Measurements from ENCODE around the gene ENPEP.
"Not testable (repeated sequence)": the region's sequence is repeated elsewhere in the genome, so short reads cannot be mapped to it uniquely, and the experiment has no call there.

The ENPEP gene

DNA sequence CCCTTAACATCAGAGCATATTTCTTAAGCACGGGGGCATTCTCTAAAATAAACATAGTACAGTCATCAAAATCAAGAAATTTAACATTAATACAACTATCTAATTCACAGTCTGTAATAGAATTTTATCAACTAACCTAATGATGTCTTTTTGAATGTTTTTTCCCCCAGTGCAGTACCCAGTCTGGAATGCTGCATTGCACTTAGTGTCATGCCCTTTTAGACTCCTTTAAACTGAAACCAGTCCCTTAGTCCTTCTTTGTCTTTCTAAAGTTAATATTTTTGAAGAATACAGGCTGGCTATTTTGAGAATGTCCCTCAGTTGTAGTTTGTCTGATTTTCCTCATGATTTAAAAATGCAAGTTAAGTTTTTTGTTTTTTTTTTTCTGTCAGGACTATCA is 9.5 kb downstream of the ENPEP start:
- no peak for DNase-seq (ENCODE audit: low spot score)

DNA sequence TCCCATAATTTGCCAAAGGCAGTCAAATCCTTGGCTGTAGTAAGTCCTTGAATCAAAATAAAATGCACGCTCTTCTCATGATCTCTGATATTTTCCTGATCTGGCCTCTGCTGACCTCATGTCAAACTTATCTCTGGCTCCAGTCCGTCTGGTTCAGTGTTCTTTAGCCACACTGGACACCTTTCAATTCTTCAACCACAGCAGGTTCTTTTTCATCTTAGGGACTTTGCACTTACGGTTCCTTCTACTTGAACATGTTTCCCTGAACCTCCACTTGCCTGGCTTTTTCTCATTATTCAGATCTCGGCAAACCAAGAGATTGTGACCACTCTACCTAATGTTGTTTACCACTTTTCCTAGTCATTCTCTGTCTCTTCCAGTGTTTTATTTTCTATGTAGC is 10.3 kb downstream of the ENPEP start:
- DNase-seq (ENCODE audit: low spot score), result no peak

DNA sequence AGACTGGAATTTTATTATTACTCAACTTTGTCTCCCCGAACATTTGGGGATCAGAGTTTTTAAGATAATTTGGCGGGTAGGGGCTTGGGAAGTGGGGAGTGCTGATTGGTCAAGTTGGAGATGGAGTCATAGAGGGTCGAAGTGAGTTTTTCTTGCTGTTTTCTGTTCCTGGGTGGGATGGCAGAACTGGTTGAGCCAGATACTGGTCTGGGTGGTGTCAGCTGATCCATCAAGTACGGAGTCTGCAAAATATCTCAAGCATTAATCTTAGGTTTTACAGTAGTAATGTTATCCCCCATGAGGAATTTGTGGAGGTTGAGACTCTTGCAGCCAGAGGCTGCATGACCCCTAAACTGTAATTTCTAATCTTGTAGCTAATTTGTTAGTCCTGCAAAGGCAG is 10.9 kb downstream of the ENPEP start:
- DNase-seq (ENCODE audit: low spot score), result not testable (repeated sequence)

DNA sequence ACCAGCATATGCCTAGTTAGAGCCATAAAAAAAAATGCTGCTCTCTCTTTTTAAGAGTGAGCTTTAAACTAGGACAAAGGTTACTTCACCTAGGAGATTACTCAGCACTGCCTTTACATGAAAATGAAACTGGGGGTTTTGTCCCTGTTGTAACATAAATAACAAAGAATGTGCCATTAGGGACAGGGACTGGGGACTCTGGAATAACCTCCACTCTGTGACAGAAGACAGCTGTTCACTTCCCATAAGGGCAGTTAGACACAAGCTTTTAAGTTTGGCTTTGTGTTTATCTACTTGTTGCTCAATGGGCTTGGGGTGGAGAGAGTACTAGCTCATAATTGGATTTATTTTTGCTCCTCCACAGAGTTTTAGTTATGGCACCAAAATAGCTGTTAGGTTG is 11.9 kb downstream of the ENPEP start:
- no peak for DNase-seq (ENCODE audit: low spot score)

DNA sequence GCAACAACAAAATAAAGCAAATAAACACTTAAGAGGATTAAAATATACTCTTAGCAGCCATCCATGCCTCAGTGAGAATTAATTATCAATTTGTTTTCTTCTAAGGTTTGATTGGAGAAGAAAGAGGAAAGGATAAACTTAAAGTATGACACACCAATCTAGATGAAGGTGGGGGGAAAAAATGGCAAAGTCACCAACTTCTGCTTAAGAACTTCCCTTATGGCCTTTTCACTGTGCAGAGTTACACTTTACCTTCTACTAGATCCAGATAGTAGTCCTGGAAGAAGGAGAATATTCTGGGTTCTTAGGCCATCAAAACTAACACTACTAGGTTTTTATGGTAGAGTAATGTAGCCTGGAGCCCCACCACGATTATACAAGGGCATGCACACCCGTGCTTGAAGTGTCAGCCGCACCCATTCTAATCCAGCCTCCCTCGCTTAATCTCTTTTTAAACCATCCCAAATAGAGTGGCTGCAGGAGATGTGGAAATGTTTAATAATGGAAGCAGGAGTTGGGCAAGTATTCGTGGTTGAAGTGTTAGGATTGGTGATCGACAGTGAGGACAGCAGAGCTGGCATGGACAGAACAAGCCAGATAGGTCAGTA is 14.1 kb downstream of the ENPEP start:
- DNase-seq (ENCODE audit: low spot score), result no peak

DNA sequence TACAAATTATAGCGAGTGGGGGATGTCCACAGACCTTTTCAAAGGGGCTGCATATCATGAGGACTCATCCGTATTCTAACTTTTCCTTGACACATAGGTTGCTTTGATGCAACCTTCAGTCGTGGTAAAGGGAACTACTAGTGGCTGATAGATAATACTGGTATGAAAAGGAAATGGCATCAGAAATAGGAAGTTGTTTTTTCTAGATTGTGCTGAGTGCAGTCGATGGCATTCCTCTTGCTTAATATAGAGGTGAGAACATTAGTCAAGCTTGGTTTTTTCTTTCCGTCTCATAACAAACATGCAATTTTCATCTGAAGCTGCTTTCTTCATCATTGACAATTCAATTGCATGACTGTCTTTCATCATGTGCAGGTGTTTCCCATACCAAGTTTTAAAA is 16.6 kb downstream of the ENPEP start:
- no peak for DNase-seq (ENCODE audit: low spot score)

DNA sequence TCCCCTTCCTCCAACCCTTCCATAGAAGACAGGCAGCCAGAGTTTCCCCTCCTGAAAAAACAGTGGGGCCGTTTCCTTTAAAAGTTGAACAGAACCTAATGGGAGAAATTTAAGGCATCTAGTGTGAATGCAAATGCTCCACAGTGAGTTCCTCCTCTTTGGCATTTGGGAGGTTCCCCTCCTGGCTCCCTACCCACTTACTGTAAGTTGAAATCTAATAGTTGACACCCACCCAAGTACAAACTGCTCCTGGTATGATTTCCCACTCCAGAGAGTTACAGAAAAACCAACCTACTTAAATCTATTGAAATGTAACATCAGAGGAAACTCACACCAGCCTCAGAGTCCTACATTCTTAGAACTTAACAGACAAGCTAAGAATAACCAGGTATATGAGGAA is 17.6 kb downstream of the ENPEP start:
- peak; percentile 68 for DNase-seq (ENCODE audit: low spot score)

DNA sequence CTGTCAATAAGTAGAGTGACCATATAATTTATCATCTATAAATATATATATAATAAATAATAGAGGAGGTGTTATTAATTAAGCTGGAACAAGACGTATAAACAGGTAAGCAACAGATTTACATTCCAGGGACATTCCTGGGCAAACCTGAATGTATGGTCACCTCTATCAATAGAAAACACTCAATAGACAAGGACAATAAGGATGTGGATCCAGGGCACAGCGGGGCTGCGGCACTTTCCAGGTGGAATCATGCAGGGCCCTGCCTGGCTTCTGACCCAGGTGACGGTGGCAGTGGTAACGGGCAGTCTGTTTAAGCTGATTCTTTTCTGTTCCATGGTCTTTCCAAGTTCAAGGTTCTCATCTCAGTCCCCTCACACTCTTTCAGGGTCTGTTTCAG is 22.5 kb downstream of the ENPEP start:
- DNase-seq (ENCODE audit: low spot score), result no peak

DNA sequence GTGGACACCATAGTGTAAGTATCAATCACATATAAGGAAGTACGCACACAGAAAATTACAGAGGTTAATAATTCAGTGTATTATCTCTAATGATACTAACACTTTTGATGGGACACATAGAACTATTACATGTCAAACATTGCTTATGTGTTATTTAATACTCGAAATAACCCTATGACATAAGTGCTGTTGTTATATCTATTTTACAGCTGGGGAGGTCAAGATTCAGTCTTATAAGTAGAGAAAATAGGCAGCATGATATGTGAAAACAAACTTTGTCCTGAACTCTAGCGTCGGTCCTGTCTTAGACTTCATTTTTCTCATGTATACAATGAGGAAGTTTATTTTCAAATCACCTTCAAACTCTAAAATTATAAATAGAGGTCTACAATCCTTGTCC is 23.2 kb downstream of the ENPEP start:
- DNase-seq (ENCODE audit: low spot score), result no peak

DNA sequence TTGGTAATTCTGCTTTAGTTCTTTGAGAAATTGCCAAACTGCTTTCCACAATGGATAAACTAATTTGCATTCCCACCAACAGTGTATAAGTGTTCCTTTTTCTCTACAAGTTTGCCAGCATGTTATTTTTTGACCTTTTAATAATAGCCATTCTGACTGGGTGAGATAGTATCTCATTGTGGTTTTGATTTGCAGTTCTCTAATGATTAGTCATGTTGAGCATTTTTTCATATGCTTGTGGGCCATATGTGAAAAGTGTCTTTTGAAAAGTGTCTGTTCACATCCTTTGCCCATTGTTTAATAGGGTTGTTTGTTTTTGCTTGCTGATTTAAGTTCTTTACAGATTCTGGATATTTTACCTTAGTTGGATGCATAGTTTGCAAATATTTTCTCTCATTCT is 25.9 kb downstream of the ENPEP start:
- no peak for DNase-seq (ENCODE audit: low spot score)

DNA sequence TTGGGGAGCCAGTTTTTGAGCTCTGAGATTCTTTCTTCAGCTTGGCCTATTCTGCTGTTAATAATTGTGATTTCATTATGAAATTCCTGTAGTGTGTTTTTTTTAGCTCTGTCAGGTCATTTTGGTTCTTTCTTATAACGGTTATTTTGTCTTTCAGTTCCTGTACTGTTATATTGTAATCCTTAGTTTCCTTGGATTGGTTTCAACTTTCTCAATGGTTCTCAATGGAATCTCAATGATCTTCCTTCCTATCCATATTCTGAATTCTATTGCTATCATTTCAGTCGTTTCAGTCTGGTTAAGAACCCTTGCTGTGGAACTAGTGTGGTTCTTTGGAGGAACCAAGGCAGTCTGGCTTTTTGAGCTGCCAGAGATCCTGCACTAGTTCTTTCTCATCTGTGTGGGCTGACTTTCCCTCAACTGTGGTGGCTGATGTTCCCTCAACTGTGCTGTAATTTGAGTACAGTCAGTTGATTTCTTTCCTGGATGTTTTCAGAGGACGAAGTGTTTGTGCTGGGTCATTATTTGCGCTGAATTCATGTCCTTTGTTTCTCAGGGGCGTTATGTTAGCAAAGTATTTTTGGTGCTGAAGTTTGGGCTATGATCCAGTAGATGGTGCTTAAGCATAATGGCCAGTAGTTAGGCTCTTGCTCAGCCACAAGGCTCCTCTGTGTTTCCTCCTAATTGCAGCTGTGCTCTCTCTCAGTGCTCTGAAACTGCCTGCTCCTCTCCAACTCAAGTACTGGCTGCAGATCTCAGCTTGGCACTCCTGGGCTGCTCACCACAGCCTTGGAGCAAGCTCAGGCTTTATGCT is 27.5 kb downstream of the ENPEP start:
- no peak for DNase-seq (ENCODE audit: low spot score)

DNA sequence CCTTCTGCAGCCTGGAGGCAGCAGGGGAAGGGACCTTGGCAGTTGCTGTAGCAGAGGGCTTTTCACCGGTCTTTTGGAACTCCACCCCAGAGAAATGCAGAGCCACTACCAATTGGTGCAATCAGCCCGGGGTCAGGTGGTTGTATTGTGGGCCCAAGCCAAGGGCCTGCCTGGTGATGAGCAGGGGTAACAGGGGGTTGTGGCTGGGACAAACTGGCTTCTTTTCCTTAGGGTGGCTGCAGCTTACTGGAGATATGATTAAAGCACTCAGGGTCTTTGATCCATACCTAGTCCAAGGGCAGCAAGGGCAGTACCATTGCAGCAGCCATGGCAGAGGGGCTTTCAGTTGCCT is 28.1 kb downstream of the ENPEP start:
- DNase-seq (ENCODE audit: low spot score), result no peak

DNA sequence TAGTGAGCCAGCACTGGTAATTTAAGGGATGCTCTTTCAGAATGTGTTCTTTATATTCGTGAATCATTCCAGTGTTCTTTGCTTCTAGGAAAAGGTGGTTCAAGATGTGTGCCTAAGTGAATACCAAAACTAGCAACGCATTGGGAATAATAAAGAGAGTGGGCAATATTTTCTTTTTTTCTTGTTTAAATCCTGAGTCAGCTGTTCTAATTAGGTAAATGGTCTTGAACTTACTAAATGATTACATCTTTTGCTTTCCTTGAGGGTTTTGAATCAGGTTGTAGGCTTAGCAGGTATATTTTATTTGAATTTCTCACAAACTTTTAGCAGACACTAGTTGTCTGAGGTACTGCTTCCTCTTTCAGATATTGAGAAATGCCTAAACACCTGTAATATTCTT is 29.5 kb downstream of the ENPEP start:
- DNase-seq (ENCODE audit: low spot score), result no peak

DNA sequence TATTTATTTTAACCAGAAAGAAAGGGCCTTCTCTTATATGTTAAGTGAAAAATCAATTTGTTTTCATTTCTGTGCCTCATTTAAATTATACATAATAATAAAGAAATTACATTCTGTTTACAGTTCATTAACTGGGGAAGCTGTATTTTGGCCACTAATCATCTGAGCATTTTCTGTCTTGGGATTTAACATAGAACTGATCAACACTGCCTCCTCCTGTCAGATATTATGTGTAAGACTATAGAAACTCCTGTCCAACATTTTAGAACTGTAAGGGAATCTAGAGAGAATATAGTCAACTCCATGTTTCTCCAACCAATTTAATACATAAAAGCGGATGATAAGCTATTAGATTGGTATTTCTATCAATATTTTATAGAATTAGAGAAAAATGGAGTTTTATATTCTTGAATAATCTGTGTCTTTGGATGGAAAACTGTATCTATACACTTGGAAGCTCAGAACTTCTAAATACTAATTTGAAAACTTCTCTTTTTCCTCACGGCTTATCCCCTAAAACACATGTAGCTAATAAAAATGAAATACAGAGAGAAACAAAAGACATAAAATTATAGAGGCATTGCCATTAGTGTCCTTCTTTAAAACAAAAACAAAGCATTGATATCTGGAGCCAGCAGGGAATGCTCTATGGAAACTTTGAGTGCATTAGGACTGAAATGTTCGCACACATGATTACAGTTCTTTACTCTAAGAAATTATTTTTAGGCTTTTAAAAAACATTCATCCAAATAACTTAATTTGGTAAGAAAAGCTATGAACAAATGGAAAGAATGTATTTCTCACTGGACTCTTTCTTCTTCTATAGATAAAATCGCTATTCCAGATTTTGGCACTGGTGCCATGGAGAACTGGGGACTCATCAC is 33.1 kb downstream of the ENPEP start:
- no peak for DNase-seq (ENCODE audit: low spot score)

DNA sequence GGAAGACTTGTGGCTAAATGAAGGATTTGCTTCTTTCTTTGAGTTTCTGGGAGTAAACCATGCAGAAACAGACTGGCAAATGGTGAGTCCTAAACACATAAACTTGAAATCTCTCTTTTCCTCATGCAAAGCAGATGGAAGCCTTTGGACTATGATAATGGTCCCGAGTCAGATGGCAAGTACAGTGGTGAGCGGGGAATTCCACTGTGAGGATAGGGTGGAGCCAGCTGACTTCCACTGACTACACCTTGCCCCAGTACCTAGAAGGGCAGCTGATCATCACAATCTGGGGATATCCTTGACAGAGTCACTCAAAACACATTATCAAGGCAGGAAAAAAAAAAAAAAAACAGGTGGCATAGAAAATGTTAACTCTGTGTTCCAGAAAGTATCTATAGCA is 34.3 kb downstream of the ENPEP start:
- DNase-seq (ENCODE audit: low spot score), result no peak

DNA sequence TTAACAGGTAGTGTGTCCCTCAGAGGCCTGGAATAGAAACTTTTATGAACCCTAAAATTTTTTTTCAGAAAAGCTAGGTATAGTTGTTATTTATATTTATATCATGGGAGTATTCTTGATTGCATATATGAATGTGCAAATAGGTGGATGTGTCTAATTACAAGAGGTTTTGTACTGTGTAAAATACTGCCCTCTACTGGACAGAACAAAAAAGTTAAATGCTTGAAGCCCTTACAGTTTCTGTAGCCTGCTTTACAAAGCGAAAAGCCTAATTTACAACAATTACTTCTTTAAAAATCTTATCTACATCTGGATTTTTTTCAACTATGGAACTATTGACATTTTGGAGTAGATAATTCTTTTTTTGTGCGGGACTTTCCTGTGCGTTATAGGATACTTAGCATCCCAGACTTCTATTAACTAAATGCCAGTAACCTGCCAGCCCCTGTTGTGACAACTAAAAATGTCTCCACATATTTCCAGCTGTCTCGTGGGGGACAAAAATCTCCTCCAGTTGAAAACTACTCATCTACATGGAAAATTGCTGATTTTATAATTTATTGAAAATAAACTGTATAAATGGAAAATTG is 35.1 kb downstream of the ENPEP start:
- DNase-seq (ENCODE audit: low spot score), result peak; percentile 43

DNA sequence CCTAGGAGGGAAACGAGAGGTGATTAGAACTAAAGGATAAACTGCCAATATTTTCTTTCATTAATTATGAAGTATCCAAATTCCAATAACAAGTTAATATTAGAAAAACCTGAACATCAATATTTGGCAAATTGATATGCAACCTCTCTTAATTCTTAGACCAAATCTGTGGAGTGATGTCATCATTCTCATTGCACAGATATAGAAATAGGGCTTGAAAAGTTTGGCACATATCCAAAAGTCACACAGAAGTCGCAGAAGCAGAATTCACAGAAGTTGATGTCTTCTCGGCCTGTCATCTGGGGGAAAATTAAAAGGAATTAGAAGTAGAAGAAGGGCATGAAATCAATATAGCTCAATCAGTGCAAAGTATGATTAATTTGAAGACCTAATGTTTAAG is 36.9 kb downstream of the ENPEP start:
- no peak for DNase-seq (ENCODE audit: low spot score)

DNA sequence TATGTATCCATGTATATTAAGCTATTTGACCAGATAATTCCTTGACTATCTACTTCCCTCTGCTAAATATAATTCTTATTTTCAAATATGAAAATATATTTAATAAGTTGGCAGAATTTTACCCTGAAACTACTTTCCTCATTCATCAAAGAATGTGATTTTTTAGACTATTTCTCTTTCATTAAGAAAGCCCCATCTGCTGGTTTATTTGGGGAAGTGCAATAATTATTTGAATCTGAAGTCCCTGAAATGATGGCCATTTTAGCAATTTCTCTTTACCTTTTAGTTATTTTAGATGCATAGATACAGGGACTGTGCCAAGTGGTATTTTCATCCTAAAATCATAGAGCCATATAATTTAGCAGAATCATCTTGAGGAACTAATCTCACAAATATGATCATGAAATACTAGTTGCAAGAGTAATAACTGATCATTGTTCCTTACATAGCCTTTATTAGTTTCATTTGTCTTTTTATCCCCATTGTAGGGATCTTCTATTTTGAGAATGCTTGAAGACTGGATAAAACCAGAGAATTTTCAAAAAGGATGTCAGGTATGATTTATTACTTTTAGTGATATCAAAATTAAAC is 39.0 kb downstream of the ENPEP start:
- DNase-seq (ENCODE audit: low spot score), result peak; percentile 19

DNA sequence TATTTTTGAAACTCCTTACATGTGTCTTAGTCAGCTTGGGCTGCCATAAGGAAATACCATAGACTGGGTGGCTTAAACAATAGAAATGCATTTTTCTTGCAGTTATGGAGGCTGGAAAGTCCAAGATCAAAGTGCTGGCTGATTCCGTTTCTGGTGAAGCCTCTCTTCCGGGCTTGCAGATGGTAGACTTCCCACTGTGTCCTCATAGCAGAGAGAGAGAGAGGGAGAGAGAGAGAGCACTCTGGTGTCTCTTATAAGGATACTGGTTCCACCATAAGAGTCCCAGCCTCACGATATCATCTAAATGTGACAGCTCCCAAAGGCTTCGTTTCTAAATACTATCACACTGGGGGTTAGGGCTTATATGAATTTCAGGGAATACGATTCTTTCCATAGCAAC is 39.7 kb downstream of the ENPEP start:
- no peak for DNase-seq (ENCODE audit: low spot score)

DNA sequence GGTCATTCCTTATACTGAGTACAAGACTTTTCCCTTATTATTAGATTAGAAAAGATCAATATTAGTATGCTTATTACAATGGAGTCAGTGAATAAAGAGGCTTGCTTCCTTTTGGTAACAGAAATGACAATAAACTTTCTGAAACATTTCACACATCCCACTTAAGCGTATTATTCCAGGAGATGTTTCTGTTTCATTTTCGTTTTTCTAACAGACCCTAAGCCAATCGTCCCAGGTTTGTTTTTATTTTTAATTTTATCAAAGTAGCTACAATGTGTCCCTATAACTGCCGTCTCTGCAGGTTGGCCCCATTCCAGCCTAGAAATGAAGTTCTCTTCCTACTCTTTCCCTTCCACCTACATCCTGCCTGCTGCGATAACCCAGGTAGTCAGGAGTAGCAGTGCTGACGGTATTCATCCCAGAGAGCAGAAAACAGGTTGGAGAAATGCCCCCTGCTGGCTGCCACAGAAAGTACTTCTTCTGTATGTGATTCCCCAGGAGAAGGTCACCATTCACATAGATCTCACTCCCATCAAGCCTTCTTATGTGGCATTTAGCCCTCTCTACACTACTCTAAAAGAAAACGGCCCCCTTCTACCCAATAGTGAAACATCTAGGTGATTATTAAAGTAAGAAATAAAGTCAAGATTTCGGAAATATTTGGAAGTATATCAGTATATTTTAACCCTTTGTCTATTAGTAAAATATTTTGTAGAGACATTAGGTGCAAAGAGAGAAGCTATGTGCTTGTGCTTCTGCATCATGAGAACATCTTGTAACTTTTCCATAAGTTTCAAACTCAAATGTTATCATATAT is 40.4 kb downstream of the ENPEP start:
- DNase-seq (ENCODE audit: low spot score), result peak; percentile 69

DNA sequence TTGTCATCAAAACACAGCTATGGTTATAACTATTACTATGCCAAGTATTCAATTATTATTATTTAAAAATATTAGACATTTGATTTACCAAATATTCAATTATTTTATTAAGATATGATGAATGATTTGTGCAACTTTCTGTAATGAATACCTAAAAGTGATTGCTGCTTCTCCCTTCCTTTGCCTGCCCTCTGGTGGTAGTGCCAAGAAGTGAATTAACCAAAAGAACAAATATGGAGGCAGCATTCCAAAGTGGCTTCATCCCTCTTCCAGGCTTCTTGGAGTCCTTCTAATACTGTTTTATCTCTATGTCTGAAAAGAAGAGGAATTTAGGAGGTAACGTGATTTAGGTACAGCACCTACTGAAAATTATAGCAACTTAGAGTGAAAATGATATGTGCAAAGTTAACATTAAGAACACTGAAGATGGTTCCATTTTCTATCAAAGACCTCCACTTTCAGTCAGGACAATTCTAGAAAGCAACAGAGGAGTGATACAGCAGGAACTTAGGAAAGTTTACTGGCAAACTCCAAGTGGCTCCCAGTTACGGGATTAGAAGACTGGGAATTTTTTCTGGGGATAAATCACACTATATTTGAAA is 43.0 kb downstream of the ENPEP start:
- DNase-seq (ENCODE audit: low spot score), result no peak
